IPS-18a (cell line): ENCODE data around the gene EHD2.
"Not testable (repeated sequence)": the region's sequence is repeated elsewhere in the genome, so short reads cannot be mapped to it uniquely, and the experiment has no call there.

ENCODE experiments used
- H3K27ac ChIP-seq: one replicate; pipeline ENCODE4 v1.5.1; 2013; ENCODE audit warnings: low read length
- H3K27me3 ChIP-seq: one replicate; pipeline ENCODE4 v1.6.1; 2013; ENCODE audit warnings: mild to moderate bottlenecking, low read length; ENCODE audit not compliant: control insufficient read depth, insufficient read depth
- H3K36me3 ChIP-seq: one replicate; pipeline ENCODE4 v1.6.1; 2013; ENCODE audit warnings: low read depth, low read length; ENCODE audit not compliant: control insufficient read depth
- H3K4me1 ChIP-seq: one replicate; pipeline ENCODE4 v1.6.1; 2013; ENCODE audit warnings: low read depth, low read length; ENCODE audit not compliant: control insufficient read depth
- H3K4me3 ChIP-seq: one replicate; pipeline ENCODE4 v1.5.1; 2013; ENCODE audit warnings: low read length
- H3K9ac ChIP-seq: one replicate; pipeline ENCODE4 v1.6.1; 2013; ENCODE audit warnings: mild to moderate bottlenecking, low read length, moderate library complexity
- H3K9me3 ChIP-seq: one replicate; pipeline ENCODE4 v1.6.1; 2013; ENCODE audit warnings: low read depth, low read length; ENCODE audit not compliant: control insufficient read depth

Gene EHD2

GRCh38 chr19:47766670-47767069, 53.4 kb downstream of the EHD2 start:
- no peak overlapping the region for H3K9ac ChIP-seq
- H3K27me3 ChIP-seq: no peaks in the 10 kb centered on the region
- no peaks in the 10 kb centered on the region for H3K36me3 ChIP-seq
- peaks cover 9% of the 10 kb centered on the region for H3K4me1 ChIP-seq
- no peak overlapping the region for H3K4me3 ChIP-seq
- H3K9me3 ChIP-seq: no peaks in the 10 kb centered on the region
- no peak overlapping the region for H3K27ac ChIP-seq

- Histone ChIP-seq H3K27me3 (no peaks in the 10 kb centered on the region), H3K36me3 (no peaks in the 10 kb centered on the region), H3K9me3 (no peaks in the 10 kb centered on the region), H3K4me1 (peaks cover 9% of the 10 kb centered on the region), H3K27ac (no peak overlapping the region), H3K9ac (no peak overlapping the region), H3K4me3 (no peak overlapping the region)
These were observed 54.1 kb downstream of the EHD2 start for GRCh38 chr19:47767349-47767748.

- H3K27ac ChIP-seq: no peak overlapping the region
- H3K27me3 ChIP-seq: no peaks in the 10 kb centered on the region
- H3K9me3 ChIP-seq: no peaks in the 10 kb centered on the region
- peaks cover 9% of the 10 kb centered on the region for H3K4me1 ChIP-seq
- H3K9ac ChIP-seq: no peak overlapping the region
- no peak overlapping the region for H3K4me3 ChIP-seq
- no peaks in the 10 kb centered on the region for H3K36me3 ChIP-seq
These were observed 55.4 kb downstream of the EHD2 start for GRCh38 chr19:47768604-47769003.

DNA sequence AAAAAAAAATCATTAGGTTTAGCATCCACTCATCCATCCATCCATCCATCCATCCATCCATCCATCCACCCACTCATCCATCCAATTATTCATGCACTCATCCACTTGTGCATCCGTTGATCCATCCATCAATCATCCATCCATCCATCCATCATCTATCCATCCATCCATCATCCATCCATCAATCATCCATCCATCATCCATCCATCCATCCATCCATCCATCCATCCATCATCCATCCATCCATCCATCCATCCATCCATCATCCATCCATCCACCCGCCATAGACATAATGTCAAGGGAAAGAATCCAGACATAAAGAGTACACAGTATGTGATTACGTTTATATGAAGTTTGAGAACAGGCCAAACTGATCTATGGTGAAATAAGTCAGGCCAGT, 56.3 kb downstream of the EHD2 start:
- Histone ChIP-seq H3K36me3 (no peaks in the 10 kb centered on the region), H3K9me3 (no peaks in the 10 kb centered on the region), H3K9ac (no peak overlapping the region), H3K4me1 (peaks cover 13% of the 10 kb centered on the region), H3K4me3 (no peak overlapping the region), H3K27me3 (no peaks in the 10 kb centered on the region), H3K27ac (no peak overlapping the region)

GRCh38 chr19:47771291-47771690, 58.1 kb downstream of the EHD2 start:
- H3K27ac ChIP-seq, H3K9ac ChIP-seq, H3K9me3 ChIP-seq, H3K27me3 ChIP-seq, H3K4me1 ChIP-seq, H3K4me3 ChIP-seq, H3K36me3 ChIP-seq: not testable (repeated sequence)

GRCh38 chr19:47776568-47776967, 63.3 kb downstream of the EHD2 start:
- H3K9ac ChIP-seq: no peak overlapping the region
- H3K9me3 ChIP-seq: no peaks in the 10 kb centered on the region
- H3K4me1 ChIP-seq: peaks cover 14% of the 10 kb centered on the region
- H3K27ac ChIP-seq: peak overlapping the region; percentile 13
- H3K36me3 ChIP-seq: peaks cover 9% of the 10 kb centered on the region
- H3K4me3 ChIP-seq: no peak overlapping the region
- H3K27me3 ChIP-seq: no peaks in the 10 kb centered on the region

DNA sequence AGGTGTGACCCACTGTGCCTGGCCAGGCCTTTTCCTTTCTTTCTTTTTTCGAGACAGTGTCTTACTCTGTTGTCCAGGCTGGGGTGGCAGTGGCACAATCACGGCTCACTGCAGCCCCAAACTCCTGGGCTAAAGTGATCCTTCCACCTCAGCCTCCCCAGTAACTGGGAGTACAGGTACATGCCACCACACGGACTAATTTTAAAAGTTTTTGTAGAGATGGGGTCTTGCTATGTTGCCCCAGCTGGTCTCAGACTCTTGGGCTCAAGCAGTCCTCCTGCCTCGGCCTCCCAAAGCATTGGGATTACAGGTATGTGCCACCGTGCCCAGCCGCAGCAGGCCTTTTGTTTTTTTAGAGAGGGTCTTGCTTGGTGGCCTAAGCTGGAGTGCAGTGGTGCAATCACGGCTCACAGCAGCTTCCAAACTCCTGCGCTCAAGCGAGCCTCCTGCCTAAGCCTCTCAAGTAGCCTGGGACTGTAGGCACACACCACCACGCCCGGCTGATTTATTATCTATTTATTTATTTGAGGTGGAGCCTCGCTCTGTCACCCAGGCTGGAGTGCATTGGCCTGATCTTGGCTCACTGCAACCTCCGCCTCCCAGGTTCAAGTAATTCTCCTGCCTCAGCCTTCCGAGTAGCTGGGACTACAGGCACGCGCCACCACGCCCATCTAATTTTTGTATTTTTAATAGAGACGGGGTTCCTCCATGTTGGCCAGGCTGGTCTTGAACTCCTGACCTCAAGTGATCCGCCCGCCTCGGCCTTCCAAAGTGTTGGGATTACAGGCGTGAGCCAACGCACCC, 64.2 kb downstream of the EHD2 start:
- not testable (repeated sequence) for H3K27me3 ChIP-seq, H3K27ac ChIP-seq, H3K9me3 ChIP-seq
- Histone ChIP-seq H3K4me1 (peaks cover 14% of the 10 kb centered on the region), H3K9ac (peak overlapping the region; percentile 94), H3K36me3 (peaks cover 18% of the 10 kb centered on the region), H3K4me3 (peak overlapping the region; percentile 91)

- Histone ChIP-seq H3K9me3 (no peaks in the 10 kb centered on the region), H3K36me3 (peaks cover 24% of the 10 kb centered on the region), H3K4me3 (peak within 1 kb of the TSS; percentile 91), H3K27ac (peak within 1 kb of the TSS; percentile 92), H3K9ac (peak within 1 kb of the TSS; percentile 94), H3K4me1 (peaks cover 14% of the 10 kb centered on the region), H3K27me3 (no peaks in the 10 kb centered on the region)
These were observed 65.1 kb downstream of the EHD2 start, which contains the start of gene SELENOW for GRCh38 chr19:47778049-47778953. Gene SELENOW, plus strand, starts transcription at chr19:47778703. Its CDS starts 83 bp downstream, at chr19:47778786.

DNA sequence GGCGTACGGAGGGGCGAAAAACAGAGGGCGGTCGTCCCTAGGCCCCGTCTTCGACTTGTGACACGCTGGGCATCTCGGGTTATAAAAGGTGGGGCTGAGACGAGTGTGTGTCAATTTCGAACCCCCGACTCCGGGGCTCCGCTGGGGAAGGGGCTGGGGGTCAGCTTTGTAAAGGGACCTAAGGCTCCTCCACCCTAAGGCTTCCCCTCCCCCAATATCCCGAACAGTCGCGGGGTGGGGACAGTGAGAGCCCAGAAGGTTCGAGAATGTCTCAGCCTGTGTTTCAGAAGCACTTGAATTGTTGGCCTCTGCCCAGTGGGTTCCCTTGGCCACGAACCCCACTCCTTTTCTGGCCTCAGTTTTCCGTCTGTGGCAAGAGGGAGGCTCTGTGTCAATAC, 65.7 kb downstream of the EHD2 start:
- H3K4me1 ChIP-seq: peaks cover 14% of the 10 kb centered on the region
- peaks cover 29% of the 10 kb centered on the region for H3K36me3 ChIP-seq
- peak overlapping the region; percentile 91 for H3K4me3 ChIP-seq
- H3K27me3 ChIP-seq: no peaks in the 10 kb centered on the region
- no peak overlapping the region for H3K27ac ChIP-seq
- H3K9me3 ChIP-seq: no peaks in the 10 kb centered on the region
- peak overlapping the region; percentile 94 for H3K9ac ChIP-seq

- Histone ChIP-seq H3K27ac (no peak overlapping the region), H3K9ac (peak overlapping the region; percentile 94), H3K27me3 (no peaks in the 10 kb centered on the region), H3K4me3 (peak overlapping the region; percentile 91), H3K9me3 (no peaks in the 10 kb centered on the region), H3K4me1 (peaks cover 10% of the 10 kb centered on the region), H3K36me3 (peaks cover 35% of the 10 kb centered on the region)
These were observed 66.4 kb downstream of the EHD2 start for GRCh38 chr19:47779524-47780214.

GRCh38 chr19:47780215-47780551, 67.0 kb downstream of the EHD2 start:
- H3K36me3 ChIP-seq: peaks cover 36% of the 10 kb centered on the region
- peaks cover 10% of the 10 kb centered on the region for H3K4me1 ChIP-seq
- peak overlapping the region; percentile 91 for H3K4me3 ChIP-seq
- H3K9ac ChIP-seq: no peak overlapping the region
- H3K9me3 ChIP-seq: no peaks in the 10 kb centered on the region
- H3K27me3 ChIP-seq: no peaks in the 10 kb centered on the region
- H3K27ac ChIP-seq: no peak overlapping the region
